GM18526 (cell line): ENCODE measurements around the gene AHNAK.

Experiments
- POLR2A ChIP-seq: IDR thresholded peaks from 3 replicates; pipeline ENCODE4 v1.6.1; 2011; ENCODE audit not compliant: insufficient read length; ENCODE audit errors: extremely low read depth

The AHNAK gene

DNA sequence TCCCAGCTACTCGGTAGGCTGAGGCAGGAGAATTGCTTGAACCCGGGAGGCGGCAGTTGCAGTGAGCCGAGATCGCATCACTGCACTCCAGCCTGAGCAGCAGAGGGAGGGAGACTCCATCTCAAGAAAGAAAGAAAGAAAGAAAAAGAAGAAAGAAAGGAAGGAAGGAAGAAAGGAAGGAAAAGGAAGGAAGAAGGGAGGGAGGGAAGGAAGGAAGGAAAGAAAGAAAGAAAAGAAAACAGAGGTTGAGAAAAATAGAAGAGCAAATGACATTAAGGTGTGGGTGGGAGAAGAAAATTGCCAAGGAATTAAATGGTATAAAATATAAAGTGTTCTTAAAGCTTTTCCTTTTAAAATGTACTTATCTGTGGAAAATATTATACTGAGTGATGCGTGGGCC is 49.9 kb downstream of the AHNAK start:
- TF ChIP-seq POLR2A, result no peak

DNA sequence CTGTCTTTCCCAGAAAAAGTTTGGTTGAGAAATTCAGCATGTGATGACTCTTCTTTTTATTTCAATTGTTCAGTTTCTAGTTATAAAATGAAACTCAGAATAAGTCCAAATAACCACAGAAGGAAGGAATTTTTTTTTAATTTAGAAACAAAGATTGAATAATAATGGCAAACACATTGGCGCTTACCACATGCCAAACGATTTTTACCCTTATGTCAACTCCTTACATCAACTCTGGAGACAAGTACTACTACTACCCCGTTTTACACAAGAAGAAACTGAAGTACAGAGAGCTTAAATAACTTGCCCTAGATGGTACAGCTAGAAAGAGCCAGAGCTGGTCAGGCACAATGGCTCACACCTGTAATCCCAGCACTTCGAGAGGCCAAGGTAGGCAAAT is 52.4 kb downstream of the AHNAK start:
- TF ChIP-seq POLR2A, result no peak

DNA sequence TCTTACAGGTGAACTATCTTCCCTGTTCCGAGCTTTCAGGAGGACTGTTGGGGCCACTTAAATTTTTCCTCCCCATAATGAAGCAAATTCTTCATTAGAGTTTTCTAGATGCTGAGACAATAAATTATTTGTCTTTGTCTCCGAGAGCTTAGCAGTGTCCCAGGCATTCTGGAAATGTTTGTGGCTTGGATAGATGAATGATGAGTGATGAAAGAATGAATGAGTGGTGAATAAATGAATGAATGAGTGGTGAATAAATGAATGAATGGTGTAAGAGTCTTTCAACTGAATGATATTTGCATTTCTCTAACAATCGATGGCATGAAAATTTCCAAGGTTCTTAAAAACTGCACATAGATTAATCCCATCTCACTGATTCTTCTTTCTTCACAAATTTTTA is 52.8 kb downstream of the AHNAK start:
- no peak for TF ChIP-seq POLR2A

DNA sequence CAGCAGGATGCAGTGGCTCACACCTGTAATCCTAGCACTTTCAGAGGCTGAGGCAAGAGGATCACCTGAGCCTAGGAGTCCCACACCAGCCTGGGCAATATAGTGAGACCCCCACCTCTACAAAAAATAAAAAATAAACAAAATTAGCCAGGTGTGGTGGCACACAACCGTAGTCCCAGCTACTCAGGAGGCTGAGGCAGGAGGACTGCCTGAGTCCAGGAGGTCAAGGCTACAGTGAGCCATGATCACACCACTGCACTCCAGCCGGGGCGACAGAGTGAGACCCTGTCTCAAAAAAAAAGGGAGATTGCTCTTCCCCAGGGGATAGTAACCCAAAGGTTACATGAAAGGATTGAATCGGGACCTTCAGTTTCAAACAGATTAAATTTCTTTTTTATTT is 54.0 kb downstream of the AHNAK start:
- TF ChIP-seq POLR2A, result no peak

DNA sequence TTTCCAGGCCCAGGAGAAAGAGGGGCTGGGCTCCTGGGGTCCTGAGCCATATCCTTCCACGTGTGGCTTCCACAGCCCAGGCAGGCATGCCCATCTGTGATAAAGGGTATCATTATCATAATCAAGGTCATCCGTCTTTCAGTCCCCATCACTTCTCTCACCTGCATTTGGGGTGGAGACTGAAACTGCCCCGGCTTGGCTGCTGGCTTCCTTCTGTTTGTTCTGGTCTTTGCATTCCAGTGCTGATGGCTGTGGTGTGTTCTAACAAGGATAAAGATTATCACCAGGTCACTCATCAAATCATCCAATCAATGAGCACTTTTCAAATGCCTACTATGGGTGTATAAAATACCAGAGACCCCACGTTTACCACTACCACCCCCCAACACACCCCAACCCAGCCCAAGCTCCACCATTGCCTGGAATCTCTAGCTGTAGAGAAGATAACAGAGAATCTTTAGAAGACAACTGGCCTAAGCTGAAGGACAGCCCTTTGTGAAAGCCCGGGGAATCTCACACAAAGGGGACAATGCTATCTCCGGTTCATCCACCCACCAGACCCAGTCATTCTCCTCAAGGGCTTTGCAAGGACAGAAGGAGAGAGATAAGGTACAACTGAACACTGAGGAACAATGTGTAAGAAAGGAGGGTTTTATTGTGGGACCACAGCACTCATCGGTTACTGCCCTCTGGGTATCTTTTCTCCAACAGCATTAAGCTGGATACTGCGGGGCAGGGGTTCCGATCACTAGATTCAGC is 54.9 kb downstream of the AHNAK start:
- TF ChIP-seq POLR2A, result no peak

DNA sequence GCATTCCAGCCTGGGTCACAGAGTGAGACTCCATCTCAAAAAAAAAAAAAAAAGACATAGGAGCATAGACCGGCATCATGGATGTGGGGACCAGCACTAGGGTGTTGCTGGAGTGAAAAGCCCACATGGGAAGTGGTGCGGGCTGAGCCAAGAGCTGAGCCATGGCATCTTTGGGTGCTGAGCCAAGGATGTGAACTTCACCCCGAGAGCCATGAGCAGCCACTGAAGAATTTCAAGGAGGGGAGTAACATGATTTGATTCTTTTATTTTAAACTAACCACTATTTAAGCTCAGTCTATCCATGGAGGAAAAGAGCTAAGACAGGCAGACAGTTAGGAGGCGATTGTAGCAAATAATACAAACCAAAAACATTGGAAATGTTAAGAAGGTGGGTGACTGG is 57.4 kb downstream of the AHNAK start:
- TF ChIP-seq POLR2A, result no peak

DNA sequence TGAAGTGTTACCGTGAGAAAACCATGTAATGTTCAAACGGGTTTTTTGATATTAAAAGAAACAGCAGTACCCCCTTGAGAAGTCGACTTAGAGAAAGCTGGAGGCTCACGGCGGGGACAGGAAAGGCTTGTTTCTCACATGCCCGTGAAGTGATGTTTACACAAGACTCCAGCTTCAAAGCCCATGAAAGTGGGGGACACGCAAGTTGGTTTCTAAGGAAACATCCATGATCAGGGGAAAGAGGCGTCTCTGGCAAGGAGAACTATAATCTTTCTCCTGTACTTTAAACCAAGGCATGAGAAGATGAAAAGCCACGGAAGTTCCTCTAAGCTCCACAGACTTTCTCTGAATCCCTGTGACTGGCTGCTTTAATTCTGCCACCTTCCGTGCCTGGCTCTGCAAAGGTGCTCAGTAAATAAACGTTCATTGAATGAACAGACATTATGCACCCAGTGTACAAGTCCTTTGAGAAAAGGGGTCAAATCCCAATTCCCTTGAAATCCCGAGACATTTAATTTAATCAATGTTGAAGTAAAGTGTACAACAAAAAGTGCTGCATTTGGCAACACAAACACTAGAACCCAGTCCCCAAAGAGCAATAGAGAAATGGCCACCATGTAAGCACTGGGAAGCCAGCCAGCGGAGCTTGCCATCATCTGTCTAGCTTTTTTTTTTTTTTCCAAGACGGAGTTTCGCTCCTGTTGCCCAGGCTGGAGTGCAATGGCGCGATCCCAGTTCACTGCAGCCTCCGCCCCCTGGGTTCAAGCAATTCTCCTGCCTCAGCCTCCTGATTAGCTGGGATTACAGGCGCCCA is 58.7 kb downstream of the AHNAK start:
- no peak for TF ChIP-seq POLR2A

DNA sequence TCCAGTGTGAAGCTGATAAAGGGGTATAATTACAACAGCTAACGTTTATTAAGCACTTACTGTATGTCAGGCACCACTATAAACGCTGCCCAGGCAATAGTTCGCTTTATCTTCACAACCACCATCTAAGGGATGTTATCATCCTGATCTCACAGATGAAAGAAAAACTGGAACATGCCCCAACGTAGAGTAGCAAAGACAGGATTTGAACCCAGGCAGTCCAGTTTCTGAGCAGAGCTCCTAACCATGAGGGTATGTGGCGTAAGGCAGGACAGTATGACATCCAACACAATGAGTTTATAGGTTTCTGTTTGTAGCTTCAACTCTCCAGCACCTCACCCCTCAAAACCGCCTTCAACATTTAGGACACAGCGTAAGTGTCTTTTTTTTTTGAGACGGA is 59.5 kb downstream of the AHNAK start:
- TF ChIP-seq POLR2A, result no peak

DNA sequence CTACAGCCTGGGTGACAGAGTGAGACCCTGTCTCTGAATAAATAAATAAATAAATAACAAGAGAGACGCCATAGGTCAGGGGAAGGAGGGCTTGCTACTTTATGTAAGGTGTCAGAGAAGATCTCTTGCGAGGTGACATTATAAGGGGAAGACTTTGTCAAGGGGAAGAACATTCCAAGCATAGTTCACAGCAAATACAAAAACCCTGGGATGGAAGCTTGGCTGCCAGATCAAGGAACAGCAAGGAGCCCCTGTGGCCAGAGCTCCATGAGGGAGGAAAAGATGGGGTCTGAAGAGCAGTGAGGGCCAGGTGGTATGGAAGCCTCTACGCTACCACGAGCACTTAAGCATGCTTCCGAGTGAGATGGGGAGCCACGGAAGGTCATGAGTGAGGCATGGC is 62.3 kb downstream of the AHNAK start:
- TF ChIP-seq POLR2A, result no peak

DNA sequence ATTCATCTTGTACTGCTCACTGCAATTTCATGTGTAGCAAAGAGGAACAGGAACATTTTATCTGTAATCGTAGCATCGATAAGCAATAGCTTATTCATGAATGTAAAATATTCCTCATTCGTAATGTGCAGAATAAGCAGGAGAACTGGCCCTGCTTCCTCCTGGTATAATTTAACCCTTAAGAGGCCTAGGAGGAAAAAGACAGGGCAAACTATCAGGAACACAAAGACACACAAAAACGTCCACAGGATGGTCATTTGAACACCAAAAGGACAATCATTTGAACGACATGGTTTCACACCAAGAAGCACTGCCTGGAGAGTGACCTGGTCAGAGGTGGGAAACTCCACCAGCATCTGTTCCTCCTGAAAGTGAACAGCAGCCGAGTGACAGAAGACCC is 63.9 kb downstream of the AHNAK start:
- no peak for TF ChIP-seq POLR2A

DNA sequence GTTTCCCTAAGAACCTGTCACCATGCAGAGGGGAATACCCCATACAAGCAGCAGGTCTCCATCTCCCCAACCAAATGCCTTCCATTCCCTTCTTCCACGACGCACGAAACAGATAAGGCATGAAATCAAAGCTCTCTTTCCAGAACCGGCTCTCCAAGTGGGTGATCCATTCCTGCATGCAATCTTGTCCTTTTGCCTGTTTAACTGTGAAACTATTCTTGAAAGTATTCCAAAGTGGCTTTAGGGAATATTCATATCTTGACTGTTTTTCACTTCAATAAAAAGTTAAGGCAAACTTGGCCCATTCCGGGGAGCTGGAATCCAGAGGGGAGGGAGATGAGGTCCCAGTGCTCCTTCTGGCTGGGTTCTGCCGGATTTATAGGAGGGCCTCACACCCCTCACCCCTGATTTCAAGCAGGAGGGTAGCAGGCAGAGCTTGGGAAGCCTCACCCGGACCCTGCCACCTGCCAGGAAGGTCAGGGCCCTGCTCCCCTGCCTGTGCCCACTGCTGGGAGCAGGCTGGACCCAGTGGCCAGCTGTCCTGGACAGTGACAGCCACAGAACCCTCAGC is 66.9 kb downstream of the AHNAK start:
- TF ChIP-seq POLR2A, result no peak

DNA sequence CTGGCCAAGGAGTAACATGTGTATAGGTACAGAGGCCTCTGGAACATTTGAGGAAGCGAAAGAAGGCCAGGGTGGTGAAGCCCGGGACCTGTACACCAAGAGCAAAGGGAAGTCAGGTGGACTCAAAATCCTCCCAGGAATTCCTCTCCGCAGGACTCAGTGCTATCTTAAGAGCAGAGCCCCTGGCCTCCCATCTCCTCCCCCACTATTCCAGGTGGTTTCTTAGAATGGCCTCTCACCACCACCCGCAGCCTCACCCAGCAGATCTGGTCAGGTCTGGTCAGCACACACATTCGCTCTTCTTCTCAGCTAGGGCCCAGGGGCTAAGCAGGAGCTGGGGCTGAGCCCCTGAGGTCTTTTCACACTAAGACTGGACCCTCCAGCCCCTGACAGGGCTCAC is 68.7 kb downstream of the AHNAK start:
- no peak for TF ChIP-seq POLR2A

DNA sequence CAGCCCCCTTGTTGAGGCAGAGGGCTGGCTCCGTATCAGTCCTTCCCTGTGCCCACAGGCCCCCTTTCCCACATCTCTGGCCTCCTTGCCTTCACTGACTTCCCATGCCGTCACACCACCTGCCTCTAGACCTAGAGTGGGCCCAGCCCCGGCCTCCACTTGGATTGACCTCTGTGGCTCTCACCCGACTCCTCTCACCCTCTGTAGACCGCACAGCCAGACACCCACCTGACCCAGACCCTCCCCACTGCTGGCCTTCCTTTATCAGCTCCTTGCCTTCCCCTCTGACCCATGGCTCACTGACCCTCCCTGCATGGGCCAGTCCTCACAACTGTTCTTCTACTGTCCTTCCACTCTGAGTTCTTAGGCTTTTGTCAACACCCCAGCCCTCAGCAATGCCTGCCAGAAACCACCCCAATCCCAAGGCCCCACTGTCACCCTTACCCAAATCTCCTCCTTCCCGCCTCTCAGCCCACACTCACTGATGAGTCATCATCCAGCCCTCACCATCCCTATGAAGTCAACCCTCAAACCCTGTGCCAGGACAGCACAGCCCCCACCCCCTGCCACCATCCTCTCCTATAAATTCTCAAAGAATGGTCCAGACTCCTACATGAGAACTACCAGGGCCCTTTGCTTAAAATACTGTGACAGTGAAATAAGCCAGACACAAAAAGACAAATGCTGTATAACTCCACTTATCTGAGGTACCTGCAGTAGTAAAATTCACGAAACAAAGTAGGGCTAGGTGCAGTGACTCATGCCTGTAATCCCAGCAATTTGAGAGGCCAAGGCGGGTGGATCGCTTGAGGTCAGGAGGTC is 74.3 kb downstream of the AHNAK start:
- TF ChIP-seq POLR2A, result no peak

DNA sequence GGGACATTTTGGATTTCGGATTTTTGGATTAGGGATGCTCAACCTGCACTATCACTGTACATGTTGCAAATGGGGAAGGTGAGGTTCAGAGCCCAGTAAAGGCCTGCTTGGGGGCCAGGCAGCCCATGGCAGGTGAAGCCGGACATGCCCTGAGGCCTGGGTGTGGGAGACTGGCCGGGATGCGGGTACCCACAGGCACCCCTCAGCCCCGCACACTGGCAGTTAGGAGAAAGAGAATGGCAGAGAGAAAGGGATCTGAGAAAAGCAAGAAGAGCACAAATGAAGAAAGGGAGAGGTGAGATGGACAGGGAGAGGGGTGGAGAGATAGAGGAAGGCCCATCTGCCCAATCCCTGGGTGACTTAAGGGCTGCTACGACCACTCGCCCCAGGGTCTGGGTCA is 75.0 kb downstream of the AHNAK start:
- TF ChIP-seq POLR2A, result no peak

DNA sequence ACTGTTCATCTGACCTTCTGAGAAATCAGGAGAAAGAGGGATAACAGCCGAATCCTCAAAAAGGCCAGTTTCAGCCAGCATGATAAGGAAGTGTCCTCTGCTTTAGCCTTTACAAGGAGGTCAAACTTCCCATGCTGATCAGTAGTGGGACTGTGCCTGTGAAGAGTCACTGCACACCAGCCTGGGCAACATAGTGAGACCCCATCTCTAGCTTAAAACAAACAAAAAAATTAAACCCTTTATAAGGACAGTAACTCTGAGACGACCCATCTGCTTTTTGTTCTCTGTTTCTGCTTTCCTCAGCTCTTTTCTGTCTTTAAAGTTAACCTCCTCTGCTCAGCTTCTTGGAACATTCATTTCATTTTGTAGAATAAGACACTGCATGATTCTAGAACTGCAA is 78.0 kb downstream of the AHNAK start:
- no peak for TF ChIP-seq POLR2A
